ENCODE results near the gene HDLBP.

GRCh38 chr2:241224851-241225438 is 90.5 kb downstream of the HDLBP start:
- no peak for TF ChIP-seq CTCF (IDR thresholded peaks at IDR 0.05; ENCODE audit: poor library complexity)
- no peak for TF ChIP-seq EZH2 (IDR thresholded peaks at IDR 0.05; ENCODE audit: borderline replicate concordance)
- no peak for TF ChIP-seq EZH2phosphoT487 (IDR thresholded peaks at IDR 0.05; ENCODE audit: low read depth, severe bottlenecking, unreplicated experiment)
